GM12873 (cell line): Measurements from ENCODE around the gene SMOC1.

Experiments used
- CTCF ChIP-seq: IDR thresholded peaks from 2 replicates; pipeline ENCODE4 v1.5.1; 2012; ENCODE audit warnings: low read depth, mild to moderate bottlenecking, moderate library complexity, low read length, control low read depth; ENCODE audit not compliant: insufficient read depth; ENCODE audit errors: missing control alignments

Gene SMOC1

GRCh38 chr14:69887740-69888657 lies 8.8 kb downstream of the SMOC1 start:
- no peak for TF ChIP-seq CTCF

GRCh38 chr14:69891422-69891821 lies 12.2 kb downstream of the SMOC1 start:
- no peak for TF ChIP-seq CTCF

- no peak for TF ChIP-seq CTCF
Observed at GRCh38 chr14:69895109-69895508, 15.9 kb downstream of the SMOC1 start.

- peak; percentile 23 for TF ChIP-seq CTCF
Observed at GRCh38 chr14:69896080-69896479, 16.9 kb downstream of the SMOC1 start.

GRCh38 chr14:69896972-69897371 lies 17.8 kb downstream of the SMOC1 start:
- no peak for TF ChIP-seq CTCF

GRCh38 chr14:69900603-69901002 lies 21.4 kb downstream of the SMOC1 start:
- no peak for TF ChIP-seq CTCF

- no peak for TF ChIP-seq CTCF
Observed at GRCh38 chr14:69901113-69901951, 22.1 kb downstream of the SMOC1 start.
